GM23248 (cell line): Measurements from ENCODE around the gene SP110.

Experiments used
- EZH2 ChIP-seq: fragments of 200-600 bp; sonication (generic); IDR thresholded peaks from 2 replicates; pipeline ENCODE4 v1.6.1; 2018; ENCODE audit warnings: antibody characterized with exemption, mild to moderate bottlenecking; ENCODE audit not compliant: insufficient read depth, poor library complexity, severe bottlenecking
- EZH2phosphoT487 ChIP-seq: fragments of 200-600 bp; sonication (generic); IDR thresholded peaks from 2 replicates; pipeline ENCODE4 v1.6.1; 2018; ENCODE audit warnings: antibody characterized with exemption, moderate library complexity, mild to moderate bottlenecking, low read depth; ENCODE audit not compliant: insufficient read depth

- TF ChIP-seq EZH2 = no peak
- TF ChIP-seq EZH2phosphoT487 = no peak
Observed at GRCh38 chr2:230220347-230220969, 674 bp upstream of the SP110 start.
